Osteoblast (primary cell): Measurements from ENCODE around the gene PTPRH. TPM values are rescaled to one million over a fixed set of nuclear protein-coding genes. Genes with fewer than 3 reads are reported as not detected.

ENCODE experiments used
- DNase-seq: peaks from one replicate; pipeline ENCODE4 v3.0.0; 2011; ENCODE audit warnings: low spot score, mixed read lengths; ENCODE audit not compliant: insufficient read length; ENCODE audit errors: missing footprints
- H2AFZ ChIP-seq: 2 replicates; pipeline ENCODE4 v1.6.0; 2011; ENCODE audit warnings: mild to moderate bottlenecking, low read length
- H3K27ac ChIP-seq: 2 replicates; pipeline ENCODE4 v1.5.1; 2011; ENCODE audit warnings: mild to moderate bottlenecking, low read depth, low read length, moderate library complexity
- H3K27me3 ChIP-seq: 2 replicates; pipeline ENCODE4 v1.6.0; 2012; ENCODE audit warnings: mild to moderate bottlenecking, control low read depth, inconsistent platforms, low read length, moderate library complexity; ENCODE audit not compliant: insufficient read depth
- H3K36me3 ChIP-seq: 2 replicates; pipeline ENCODE4 v1.5.1; 2011; ENCODE audit warnings: mild to moderate bottlenecking, low read length, control low read depth, moderate library complexity; ENCODE audit not compliant: insufficient read depth
- H3K4me1 ChIP-seq: 2 replicates; pipeline ENCODE4 v1.5.1; 2011; ENCODE audit warnings: mild to moderate bottlenecking, low read length, control low read depth, moderate library complexity; ENCODE audit not compliant: insufficient read depth
- H3K4me2 ChIP-seq: 2 replicates; pipeline ENCODE4 v1.6.0; 2011; ENCODE audit warnings: mild to moderate bottlenecking, low read length; ENCODE audit not compliant: insufficient read depth
- H3K4me3 ChIP-seq: fragments of 200-600 bp; sonication (generic); 3 replicates; pipeline ENCODE4 v1.5.1; 2012; ENCODE audit warnings: mild to moderate bottlenecking, low read length, inconsistent platforms; ENCODE audit not compliant: insufficient read depth
- H3K79me2 ChIP-seq: 2 replicates; pipeline ENCODE4 v1.6.0; 2012; ENCODE audit warnings: mild to moderate bottlenecking, low read length, control low read depth, inconsistent platforms; ENCODE audit not compliant: insufficient read depth
- H3K9me3 ChIP-seq: 2 replicates; pipeline ENCODE4 v1.5.1; 2011; ENCODE audit warnings: low read depth, low read length, control low read depth
- H4K20me1 ChIP-seq: 2 replicates; pipeline ENCODE4 v1.6.0; 2012; ENCODE audit warnings: mild to moderate bottlenecking, low read length, control low read depth; ENCODE audit not compliant: insufficient read depth
- CTCF ChIP-seq: IDR thresholded peaks from 2 replicates; pipeline ENCODE4 v1.5.1; 2011; ENCODE audit warnings: mild to moderate bottlenecking, low read depth, low read length, moderate library complexity; ENCODE audit errors: extremely low read depth
- total RNA-seq: library from RNA; depleted of rRNA; stranded (reverse); fragments of >200 nt; gene quantifications from 2 replicates; pipeline ENCODE4 v1.2.3, GENCODE V29; 2012

The PTPRH gene
- total RNA-seq, 1 donor: 1.1 TPM

- no peak for TF ChIP-seq CTCF
- Histone ChIP-seq H2AFZ (no peak overlapping the region), H4K20me1 (no peaks in the 10 kb centered on the region), H3K4me1 (no peaks in the 10 kb centered on the region), H3K9me3 (no peaks in the 10 kb centered on the region), H3K79me2 (no peaks in the 10 kb centered on the region), H3K36me3 (no peaks in the 10 kb centered on the region), H3K4me3 (no peak overlapping the region), H3K27ac (no peak overlapping the region), H3K4me2 (no peak overlapping the region), H3K27me3 (no peaks in the 10 kb centered on the region)
- peak; percentile 77 for DNase-seq
These were observed 12.5 kb downstream of the PTPRH start for GRCh38 chr19:55196803-55197202.

DNA sequence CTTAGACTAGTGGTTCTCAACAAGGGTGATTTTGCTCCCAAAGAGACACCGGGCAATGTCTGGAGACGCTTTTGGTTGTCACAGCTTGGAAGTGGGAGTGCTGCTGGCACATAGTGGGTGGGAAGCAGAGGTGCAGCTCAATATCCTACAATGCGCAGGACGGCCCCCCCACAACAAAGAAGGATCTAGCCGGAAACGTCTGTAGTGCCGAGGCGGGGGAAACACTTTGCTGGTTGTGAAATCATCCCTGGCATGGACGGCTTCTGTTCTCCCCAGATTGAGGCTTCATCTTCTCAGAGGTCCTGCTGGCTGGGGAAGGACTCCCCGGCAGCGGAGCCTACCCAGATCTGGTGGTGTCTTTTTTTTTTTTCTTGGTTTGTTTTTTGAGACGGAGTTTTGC lies 15.8 kb downstream of the PTPRH start:
- DNase-seq: no peak
- TF ChIP-seq CTCF: no peak
- no peak overlapping the region for H3K4me3 ChIP-seq
- no peak overlapping the region for H3K4me2 ChIP-seq
- H3K27me3 ChIP-seq: no peaks in the 10 kb centered on the region
- no peak overlapping the region for H3K27ac ChIP-seq
- no peak overlapping the region for H2AFZ ChIP-seq
- no peaks in the 10 kb centered on the region for H3K9me3 ChIP-seq
- no peaks in the 10 kb centered on the region for H4K20me1 ChIP-seq
- no peaks in the 10 kb centered on the region for H3K36me3 ChIP-seq
- H3K79me2 ChIP-seq: no peaks in the 10 kb centered on the region
- peaks cover 8% of the 10 kb centered on the region for H3K4me1 ChIP-seq

GRCh38 chr19:55189403-55189835 lies 19.9 kb downstream of the PTPRH start:
- H3K4me2 ChIP-seq: peak overlapping the region; percentile 0
- DNase-seq: peak; percentile 99
- H3K27ac ChIP-seq: peak overlapping the region; percentile 66
- H3K4me1 ChIP-seq: peaks cover 8% of the 10 kb centered on the region
- TF ChIP-seq CTCF: no peak
- no peaks in the 10 kb centered on the region for H3K79me2 ChIP-seq
- H2AFZ ChIP-seq: peak overlapping the region; percentile 21
- no peaks in the 10 kb centered on the region for H4K20me1 ChIP-seq
- no peak overlapping the region for H3K4me3 ChIP-seq
- H3K36me3 ChIP-seq: no peaks in the 10 kb centered on the region
- H3K9me3 ChIP-seq: no peaks in the 10 kb centered on the region
- no peaks in the 10 kb centered on the region for H3K27me3 ChIP-seq

DNA sequence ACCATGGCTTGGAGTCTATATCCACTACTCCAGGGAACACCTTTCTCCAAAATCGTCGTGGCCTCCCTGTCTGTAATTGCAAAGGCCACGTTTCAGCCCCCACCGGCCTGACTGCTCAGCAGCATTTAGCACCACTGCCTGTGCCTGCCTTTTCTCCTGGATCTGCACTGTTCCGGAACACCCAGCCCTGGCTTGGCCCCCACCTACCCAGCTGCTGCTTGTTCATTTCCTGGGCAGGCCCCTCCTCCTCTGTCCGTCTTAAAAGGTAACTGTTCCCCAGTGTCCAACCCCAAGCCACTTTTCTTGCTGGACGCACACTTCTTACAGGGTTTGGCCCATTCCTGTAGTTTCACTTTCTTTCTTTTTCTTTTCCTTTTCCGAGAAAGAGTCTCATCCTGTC lies 20.7 kb downstream of the PTPRH start:
- no peak overlapping the region for H3K4me3 ChIP-seq
- no peaks in the 10 kb centered on the region for H3K27me3 ChIP-seq
- H3K9me3 ChIP-seq: no peaks in the 10 kb centered on the region
- peak; percentile 74 for DNase-seq
- H2AFZ ChIP-seq: no peak overlapping the region
- H3K4me2 ChIP-seq: peak overlapping the region; percentile 32
- H3K4me1 ChIP-seq: peaks cover 8% of the 10 kb centered on the region
- no peaks in the 10 kb centered on the region for H4K20me1 ChIP-seq
- H3K36me3 ChIP-seq: no peaks in the 10 kb centered on the region
- H3K79me2 ChIP-seq: no peaks in the 10 kb centered on the region
- TF ChIP-seq CTCF: no peak
- peak overlapping the region; percentile 66 for H3K27ac ChIP-seq
